KMS-11 (cell line): ENCODE data around the gene GRM7.

Source experiments
- H2AFZ ChIP-seq: fragments of 200-600 bp; sonication (generic); 2 replicates; pipeline ENCODE4 v1.6.1; 2016; ENCODE audit warnings: antibody characterized with exemption, mixed run types, low read depth
- H3K27ac ChIP-seq: fragments of 200-600 bp; sonication (generic); 2 replicates; pipeline ENCODE4 v1.6.1; 2016; ENCODE audit warnings: mild to moderate bottlenecking, mixed run types
- H3K27me3 ChIP-seq: fragments of 200-600 bp; sonication (generic); 2 replicates; pipeline ENCODE4 v1.6.1; 2017; ENCODE audit warnings: mild to moderate bottlenecking, low read depth, mixed run types, moderate library complexity; ENCODE audit not compliant: insufficient read depth
- H3K36me3 ChIP-seq: fragments of 200-600 bp; sonication (generic); 2 replicates; pipeline ENCODE4 v1.6.1; 2017; ENCODE audit warnings: mild to moderate bottlenecking, mixed run types; ENCODE audit not compliant: insufficient read depth
- H3K4me1 ChIP-seq: fragments of 200-600 bp; sonication (generic); 2 replicates; pipeline ENCODE4 v1.6.1; 2016; ENCODE audit warnings: mild to moderate bottlenecking, low read depth, mixed run types; ENCODE audit not compliant: poor library complexity, severe bottlenecking
- H3K4me2 ChIP-seq: fragments of 200-600 bp; sonication (generic); 2 replicates; pipeline ENCODE4 v1.7.0; 2016; ENCODE audit warnings: mild to moderate bottlenecking, mixed run types
- H3K4me3 ChIP-seq: fragments of 200-600 bp; sonication (generic); IDR thresholded peaks from 2 replicates; pipeline ENCODE4 v1.6.1; 2017; ENCODE audit warnings: low read depth, low read length, mixed read lengths; ENCODE audit not compliant: insufficient read depth
- H3K79me2 ChIP-seq: fragments of 200-600 bp; sonication (generic); 2 replicates; pipeline ENCODE4 v1.6.1; 2016; ENCODE audit warnings: low read depth, mixed run types; ENCODE audit not compliant: insufficient read depth
- H3K9ac ChIP-seq: fragments of 200-600 bp; sonication (generic); 2 replicates; pipeline ENCODE4 v1.6.1; 2016; ENCODE audit warnings: mild to moderate bottlenecking, mixed run types
- H4K20me1 ChIP-seq: fragments of 200-600 bp; sonication (generic); 2 replicates; pipeline ENCODE4 v1.6.1; 2016; ENCODE audit warnings: mild to moderate bottlenecking, mixed run types; ENCODE audit not compliant: insufficient read depth
- CTCF ChIP-seq: fragments of 200-600 bp; sonication (generic); conservative IDR thresholded peaks from 2 replicates; pipeline ENCODE4 v1.6.1; 2017; ENCODE audit warnings: low read depth, mild to moderate bottlenecking, antibody characterized with exemption, low read length, moderate library complexity, mixed read lengths

GRM7 gene

DNA sequence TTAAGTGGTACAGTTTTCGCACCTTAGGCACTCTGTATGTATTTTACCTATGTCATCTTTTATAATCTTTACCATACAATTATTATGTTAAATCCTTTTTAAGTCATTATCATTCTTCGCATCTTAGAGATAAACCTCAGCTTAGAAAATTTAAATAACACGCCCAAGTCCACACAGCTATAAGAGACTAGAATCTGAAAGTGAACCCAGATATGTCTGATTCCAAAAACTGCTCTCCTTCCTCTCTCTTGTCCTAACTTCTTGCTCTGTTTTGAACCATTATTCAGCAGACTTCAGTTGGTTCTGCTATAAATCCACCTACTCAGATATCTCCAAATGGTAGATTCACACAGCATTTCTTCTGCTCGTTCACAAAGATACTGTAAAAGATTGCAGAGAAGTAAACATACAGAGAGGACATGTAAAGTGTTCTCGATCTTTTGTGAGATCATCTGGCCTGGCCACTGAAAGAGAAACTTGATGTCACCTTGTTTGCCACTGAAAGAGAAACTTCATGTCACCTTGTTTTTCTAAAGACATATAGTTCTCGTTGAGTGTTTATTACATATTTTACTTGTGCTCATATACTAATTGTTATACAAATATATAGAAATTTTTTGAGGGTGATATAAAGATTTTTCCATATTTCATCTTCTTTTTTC is 533.2 kb downstream of the GRM7 start:
- Histone ChIP-seq H4K20me1 (no peaks in the 10 kb centered on the region), H3K36me3 (no peaks in the 10 kb centered on the region), H2AFZ (peak overlapping the region; percentile 34; the same call in 1 of the 2 replicates), H3K4me2 (peak overlapping the region; percentile 29; the same call in 1 of the 2 replicates), H3K4me3 (no peak overlapping the region), H3K27me3 (no peaks in the 10 kb centered on the region), H3K4me1 (no peaks in the 10 kb centered on the region), H3K27ac (no peak overlapping the region), H3K79me2 (no peaks in the 10 kb centered on the region), H3K9ac (no peak overlapping the region)
- TF ChIP-seq CTCF: no peak

DNA sequence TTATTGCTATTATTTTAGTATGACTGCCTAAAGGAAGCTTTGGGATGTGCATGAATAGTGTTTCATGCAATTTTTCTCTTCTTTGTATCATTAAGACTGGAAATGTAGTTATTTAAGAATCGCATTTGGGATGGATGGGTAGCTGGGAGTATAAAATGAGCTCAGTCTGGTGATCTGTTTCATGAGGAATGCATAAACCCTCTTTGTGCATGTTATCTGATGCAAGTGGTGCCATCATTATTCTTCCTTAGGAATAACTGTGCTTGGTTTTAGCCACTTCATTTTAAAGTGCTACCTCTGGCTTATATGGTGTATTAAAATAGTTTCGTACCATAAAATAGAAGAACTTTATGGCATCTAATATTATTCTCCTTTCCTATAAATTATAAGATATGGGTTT is 535.6 kb downstream of the GRM7 start:
- Histone ChIP-seq H3K36me3 (no peaks in the 10 kb centered on the region), H4K20me1 (no peaks in the 10 kb centered on the region), H3K4me2 (no peak overlapping the region), H3K79me2 (no peaks in the 10 kb centered on the region), H3K27me3 (no peaks in the 10 kb centered on the region), H3K27ac (no peak overlapping the region), H3K9ac (no peak overlapping the region), H2AFZ (no peak overlapping the region), H3K4me3 (no peak overlapping the region), H3K4me1 (no peaks in the 10 kb centered on the region)
- no peak for TF ChIP-seq CTCF

- Histone ChIP-seq H2AFZ (no peak overlapping the region), H3K27ac (no peak overlapping the region), H3K36me3 (no peaks in the 10 kb centered on the region), H3K4me2 (no peak overlapping the region), H4K20me1 (no peaks in the 10 kb centered on the region), H3K9ac (no peak overlapping the region), H3K27me3 (no peaks in the 10 kb centered on the region), H3K79me2 (no peaks in the 10 kb centered on the region), H3K4me1 (no peaks in the 10 kb centered on the region), H3K4me3 (no peak overlapping the region)
- TF ChIP-seq CTCF: no peak
Measured at GRCh38 chr3:7397097-7397496, 536.2 kb downstream of the GRM7 start.

DNA sequence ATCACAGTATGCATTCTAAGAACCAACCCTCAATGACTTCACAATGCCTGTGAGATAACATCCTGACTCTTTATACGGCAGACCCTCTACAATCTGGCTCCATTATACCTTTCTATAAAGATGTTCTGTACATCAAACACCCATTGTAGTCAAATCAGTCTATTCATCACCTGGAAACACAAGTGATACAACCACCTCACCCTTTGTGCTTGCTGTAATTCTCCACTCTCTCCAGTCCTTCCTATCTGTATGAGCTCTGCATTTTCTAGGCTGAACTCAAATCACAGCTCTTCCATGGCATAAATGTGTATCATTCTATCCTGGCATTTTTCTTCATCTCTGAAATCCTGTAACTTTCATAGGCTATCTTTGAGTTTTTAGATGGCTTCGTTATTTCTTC is 539.4 kb downstream of the GRM7 start:
- no peak overlapping the region for H3K4me3 ChIP-seq
- TF ChIP-seq CTCF: no peak

More for the DNA sequence above, 539.4 kb downstream of the GRM7 start:
- H4K20me1 ChIP-seq: no peaks in the 10 kb centered on the region
- H3K4me1 ChIP-seq: no peaks in the 10 kb centered on the region
- no peaks in the 10 kb centered on the region for H3K79me2 ChIP-seq
- no peaks in the 10 kb centered on the region for H3K27me3 ChIP-seq
- H2AFZ ChIP-seq: no peak overlapping the region
- H3K36me3 ChIP-seq: no peaks in the 10 kb centered on the region
- no peak overlapping the region for H3K4me2 ChIP-seq
- H3K27ac ChIP-seq: no peak overlapping the region
- no peak overlapping the region for H3K9ac ChIP-seq
